ENCODE measurements around the gene SPEG.

Gene SPEG

DNA sequence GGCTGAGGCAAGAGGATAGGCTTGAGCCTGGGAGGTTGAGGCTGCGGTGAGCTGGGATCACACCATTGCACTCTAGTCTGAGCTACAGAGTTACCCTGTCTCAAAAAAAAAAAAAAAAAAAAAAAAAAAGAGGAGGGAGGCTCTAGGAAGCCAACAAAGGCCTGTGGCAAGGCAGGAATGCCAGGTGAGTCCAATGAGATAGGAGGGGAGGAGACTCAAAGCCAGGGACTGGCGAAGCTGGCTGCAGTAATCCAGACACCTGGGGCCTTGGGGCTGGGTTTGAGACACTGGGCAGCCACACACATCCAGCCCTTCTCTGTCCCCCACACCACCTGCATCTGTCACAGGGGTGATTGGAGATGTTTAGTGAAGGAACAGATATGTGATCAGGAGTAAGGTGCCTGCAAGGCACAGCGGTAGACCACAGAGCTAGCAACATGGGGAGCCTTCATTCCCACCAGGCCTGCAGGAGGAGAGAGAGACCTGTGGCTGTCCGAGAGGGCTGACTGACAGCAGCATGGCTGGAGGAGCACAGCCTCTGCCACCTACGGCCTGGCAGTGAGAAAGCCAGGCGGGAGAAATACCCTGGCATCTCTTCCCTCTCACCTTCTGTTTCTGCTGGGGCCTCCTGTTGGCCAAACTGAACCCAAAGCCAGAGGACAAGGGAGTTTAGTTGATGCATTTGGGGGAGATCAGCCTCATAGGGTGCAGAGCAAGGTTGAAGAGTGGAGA lies 99.5 kb downstream of the SPEG start:
- DNase-seq (ENCODE audit: low read depth): no peak

DNA sequence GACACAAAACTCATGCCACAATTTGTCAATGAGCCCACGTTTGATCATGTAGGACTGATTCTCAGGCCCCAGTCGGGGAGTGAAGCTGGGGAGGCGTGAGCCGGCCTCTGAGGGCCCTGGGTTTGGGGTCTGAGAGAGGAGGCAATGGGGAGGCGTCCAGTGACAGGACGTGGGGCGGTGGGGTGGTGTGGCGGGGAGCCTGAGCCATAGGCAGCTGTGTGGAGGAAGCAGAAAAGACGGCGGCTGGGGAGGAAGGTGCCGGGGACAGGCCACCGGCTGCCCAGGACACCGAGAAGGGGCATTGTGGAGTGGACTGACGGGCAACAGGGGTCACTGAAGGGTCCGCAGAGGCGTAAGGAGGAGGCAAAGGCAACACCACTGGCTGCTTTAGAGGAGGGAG lies 101.8 kb downstream of the SPEG start:
- no peak for DNase-seq (ENCODE audit: low read depth)

DNA sequence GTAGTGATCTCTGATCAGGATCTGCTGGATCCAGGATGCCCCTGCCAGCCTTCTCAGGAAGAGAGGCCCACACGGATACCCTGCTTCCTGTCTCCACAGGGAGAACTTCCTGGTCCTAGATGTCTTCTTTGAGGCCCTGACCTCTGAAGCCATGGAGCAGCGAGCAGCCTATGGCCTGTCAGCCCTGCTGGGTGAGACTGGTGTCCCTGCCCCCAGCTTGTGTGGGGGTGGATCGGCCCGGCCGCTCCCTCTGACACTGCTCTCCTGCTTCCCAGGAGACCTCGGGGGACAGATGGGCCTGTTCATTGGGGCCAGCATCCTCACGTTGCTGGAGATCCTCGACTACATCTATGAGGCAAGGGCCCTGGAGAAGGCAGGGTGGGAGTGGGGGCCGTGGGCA lies 102.3 kb downstream of the SPEG start:
- DNase-seq (ENCODE audit: low read depth): no peak

DNA sequence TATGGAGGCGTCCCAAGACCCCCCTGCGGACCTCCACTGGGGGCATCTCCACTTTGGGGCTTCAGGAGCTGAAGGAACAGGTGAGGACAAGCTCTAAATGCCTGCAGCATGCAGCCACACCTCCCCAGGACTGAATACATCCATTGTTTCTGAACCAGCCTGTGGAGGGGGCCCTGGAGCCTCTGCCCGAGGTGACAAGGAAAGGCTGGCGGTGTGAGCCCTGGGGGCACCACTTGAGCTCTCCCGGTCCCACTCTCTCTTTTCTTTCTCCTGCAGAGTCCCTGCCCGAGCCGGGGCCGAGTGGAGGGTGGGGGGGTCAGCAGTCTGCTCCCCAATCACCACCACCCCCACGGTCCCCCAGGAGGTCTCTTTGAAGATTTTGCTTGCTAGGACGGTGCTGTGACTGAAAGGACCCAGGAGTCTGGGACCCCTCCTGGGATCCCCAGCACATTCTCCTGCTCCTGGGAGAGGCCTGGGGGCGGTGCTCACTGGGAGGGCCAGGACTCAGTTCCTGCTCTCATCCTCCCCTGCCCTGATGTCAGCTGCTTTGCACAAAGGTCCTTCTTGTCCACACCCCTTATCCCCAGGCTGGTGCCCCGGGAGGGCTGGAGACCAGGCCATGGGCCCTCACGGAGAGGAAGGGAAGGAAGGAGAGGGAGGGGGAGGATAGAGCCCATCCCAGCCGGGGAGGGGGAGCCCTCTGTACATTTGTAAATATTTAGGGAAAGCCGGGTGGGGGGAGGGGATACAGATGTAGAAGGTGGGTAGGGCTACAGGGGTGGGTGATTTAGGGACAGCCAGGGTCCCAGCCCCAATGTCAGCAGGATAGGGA lies 103.2 kb downstream of the SPEG start:
- DNase-seq (ENCODE audit: low read depth): no peak

DNA sequence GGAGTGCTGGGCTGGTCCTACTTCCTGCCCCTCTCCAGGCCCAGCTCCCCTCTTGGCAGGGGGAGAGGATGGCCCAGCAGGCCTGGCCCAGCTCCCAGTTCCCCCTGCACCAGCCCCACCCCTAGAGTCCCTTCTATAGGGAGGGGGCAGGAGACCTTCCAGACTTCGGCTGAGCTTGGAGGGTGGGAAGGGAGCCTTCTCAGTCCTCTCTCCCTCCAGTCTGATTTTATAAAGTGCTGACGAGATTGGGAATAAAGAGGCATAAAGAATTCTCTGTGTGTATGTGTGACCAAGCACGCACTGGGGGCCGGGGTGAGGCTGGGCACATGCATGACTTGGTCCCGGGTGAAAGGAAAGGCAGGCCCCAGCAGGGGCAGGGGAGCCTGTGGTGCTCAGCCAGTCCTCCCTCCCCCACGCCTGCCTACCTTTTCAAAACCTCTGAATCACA lies 103.9 kb downstream of the SPEG start:
- DNase-seq (ENCODE audit: low read depth): no peak

DNA sequence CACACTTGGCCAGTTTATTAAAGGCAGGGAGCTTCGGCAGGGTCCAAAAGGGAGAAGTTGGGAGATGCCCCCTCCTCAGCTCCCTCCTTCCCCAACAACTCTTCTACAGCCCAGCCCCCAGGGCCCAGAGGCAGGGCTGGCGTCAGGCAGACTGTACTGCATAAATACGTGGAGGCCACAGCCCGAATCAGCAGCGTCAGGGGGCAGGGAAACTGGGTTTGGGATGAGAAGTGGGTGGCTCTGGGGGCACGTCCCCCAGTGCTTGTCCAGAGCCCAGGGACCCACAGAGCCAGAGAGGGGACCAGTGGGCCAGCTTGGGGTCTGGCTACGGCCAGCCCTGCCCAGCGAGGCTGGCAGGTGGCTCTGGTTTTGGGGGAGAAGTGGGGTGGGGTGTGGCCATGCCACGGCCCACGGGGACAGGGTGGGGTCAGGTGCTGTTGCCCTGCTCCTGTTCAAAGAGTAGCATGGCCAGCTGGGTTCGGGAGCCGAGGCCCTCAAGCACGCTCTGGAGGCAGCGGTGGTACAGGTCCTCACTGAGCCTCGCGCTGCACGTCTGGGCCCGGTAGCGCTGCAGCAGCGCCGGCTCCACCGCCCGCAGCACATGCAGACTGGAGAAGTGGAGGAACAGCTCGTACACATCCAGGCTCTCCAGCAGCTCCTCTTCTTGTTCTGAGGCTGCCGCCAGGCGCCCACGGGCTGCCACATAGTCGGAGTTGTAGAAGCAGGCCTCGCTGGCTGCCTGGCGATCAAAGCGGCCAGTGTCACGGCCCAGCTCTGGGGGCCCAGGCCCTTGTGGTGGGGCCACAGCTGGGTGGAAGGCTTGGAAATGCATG lies 104.5 kb downstream of the SPEG start:
- no peak for DNase-seq (ENCODE audit: low read depth)

DNA sequence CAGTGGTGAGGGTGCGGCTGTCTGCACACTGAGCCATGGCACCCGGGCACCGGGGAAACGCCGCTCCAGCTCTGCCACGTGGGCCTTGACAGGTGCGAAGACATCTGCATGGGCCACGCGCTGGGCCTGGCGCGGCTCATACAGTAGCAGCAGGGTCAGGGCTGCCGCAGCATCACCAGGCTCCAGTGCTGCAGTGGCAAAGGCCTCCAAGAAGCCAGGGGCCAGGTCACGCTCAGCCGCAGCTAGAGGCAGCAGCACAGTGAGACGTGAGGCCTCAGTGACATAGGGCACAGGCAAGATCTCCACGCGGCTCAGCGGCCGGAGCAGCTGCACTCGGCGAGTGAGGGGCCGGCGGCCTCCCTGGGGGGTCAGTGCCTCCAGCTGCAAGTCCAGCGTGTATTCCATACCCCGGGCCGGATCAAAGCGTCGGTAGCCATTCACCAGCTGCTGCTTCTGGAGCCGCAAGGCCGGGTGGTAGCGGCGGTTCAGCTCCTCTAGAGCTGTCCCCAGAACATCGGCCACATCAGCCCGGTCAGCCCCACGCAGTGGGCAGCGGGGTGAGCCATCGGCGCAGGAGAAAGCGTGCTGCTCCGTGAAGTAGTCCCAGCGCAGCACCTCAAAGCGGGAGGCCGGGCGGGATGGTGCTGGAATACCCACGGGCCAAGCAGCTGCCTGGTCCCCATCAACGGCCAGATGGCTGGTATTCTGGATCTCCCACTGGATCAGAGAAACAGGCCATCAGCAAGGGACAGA lies 105.5 kb downstream of the SPEG start:
- no peak for DNase-seq (ENCODE audit: low read depth)

DNA sequence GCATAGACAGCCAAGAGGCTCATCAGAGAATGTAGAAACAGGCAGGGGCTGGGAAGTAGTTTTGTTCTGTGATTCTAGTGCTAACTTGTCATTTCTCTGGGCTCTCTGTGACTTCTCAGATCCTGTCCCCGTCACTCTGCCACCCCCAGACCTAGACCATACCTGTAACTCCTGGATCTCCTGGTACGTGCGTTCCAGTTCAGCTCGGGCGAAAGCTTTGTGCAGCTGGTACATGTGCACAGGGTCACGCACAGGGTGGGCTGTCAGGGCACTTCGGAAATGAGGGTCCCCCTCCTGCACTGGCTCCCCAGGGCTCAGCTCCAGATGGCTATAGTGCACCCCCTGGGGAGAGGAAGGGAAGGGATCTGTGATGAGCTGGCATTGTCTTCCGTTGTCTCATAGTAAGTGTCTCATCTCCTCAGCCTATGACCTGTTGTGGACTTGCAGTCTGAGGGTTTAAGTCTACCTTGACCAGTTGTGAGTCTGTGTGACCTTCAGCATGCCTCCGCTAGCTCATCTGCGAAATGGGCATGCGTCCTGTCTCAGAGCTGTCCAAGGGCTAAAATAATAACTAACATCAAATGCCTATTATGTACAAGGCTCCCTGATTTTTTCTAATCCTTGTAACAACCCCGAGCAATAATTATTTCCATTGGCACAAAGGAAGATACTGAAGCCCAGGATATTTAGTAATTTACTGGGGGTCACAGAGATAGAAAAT lies 106.3 kb downstream of the SPEG start:
- no peak for DNase-seq (ENCODE audit: low read depth)

DNA sequence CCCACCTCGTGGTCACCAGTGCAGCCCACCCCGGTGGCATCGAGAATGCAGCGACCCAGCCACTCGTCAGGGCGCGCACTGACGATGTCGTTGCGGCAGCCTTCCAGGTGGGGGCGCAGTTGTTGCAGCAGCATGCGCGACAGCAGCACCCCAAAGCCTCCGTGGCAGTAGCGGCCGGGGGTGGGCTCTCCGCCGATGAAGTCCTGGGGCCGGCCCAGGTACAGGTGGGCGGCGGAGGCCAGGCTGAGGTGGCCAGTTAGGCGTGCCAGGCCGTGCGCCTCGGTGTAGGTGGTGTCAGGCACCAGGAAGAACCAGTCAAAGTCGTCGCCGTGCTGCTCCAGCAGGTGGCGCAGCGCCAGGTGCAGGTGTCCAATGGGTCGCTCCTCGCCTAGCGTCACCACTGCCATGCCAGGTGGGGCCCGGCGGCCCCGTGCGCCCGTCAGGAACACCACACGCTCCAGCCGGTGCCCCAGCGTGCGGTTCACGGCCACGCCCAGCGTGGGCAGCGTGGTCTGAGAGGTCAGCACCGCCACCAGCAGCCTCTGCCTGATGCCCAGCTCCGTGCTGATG lies 107.1 kb downstream of the SPEG start:
- peak; percentile 67 for DNase-seq (ENCODE audit: low read depth)

DNA sequence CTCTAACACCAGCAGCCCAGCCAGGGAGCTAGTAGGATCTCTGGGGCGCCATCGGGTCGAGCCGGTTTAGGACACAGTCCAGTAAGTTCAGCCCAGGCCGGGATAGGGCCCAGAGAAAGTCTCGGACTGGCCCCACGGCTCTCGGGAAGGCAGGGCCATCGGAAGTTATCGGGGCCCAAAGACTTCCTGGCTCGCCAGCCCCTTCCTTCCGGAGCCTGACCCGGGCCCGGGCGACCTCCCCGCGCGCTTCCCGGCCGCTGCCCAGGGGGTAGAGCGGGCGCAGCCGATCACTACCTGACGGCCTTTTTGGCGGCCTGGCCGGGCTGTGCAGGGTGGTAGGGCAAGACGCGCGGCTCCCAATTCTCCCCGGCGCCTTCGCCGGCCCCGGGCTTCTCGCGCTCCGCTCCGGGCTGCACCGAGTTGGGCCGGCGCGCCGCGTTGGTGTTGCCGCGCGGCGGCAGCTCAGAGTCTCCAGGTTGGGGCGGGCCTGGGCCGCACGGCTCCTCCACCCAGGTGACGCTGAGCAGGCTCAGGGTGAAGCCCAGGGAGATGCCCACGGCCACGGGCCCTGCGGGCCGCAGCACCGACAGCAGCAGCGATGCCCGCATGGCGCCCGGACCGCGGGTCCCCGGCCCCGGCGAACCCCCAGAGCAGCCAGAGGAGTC lies 108.4 kb downstream of the SPEG start:
- DNase-seq (ENCODE audit: low read depth): no peak

DNA sequence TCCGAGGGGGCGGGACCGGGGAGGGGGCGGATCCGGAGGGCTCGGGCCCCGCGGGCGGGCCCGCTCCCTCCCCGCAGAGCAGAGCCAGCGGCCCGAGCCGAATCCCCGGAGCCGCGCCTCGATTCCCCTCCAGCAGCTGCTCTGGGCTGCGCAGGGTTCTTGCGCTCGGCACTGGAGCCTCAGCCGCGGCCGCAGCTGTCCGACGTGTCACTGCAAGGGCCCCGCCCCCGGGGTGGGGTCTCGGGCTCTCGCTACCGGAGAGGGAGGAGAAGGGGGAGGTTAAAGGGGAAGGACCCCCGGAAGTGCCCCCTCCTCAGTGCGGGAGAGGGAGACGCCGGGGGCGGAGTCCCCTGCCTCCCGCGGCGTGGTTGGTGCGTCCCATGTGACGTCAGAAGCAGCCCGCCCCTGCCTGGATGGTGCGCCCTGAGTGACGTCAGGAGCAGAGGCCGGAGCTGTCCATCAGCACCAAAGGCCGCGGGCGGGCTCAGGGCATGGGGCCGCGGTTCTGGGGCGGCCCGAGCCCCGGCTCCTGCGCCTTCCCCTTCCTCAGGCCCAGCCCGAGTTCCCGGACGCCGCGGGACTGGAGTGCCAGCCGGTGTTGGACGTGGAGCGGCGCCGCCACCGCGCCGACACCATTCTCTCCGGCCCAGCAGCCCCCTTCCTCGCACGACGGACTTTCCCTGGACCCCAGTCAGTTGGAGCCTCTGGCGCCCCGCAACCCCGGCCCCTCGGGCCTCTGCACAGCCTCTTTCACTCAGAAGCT lies 109.1 kb downstream of the SPEG start, which contains the start of the genes CHPF and TMEM198:
TSS of gene CHPF (minus strand) at position 214 of the 763 bp plus-strand sequence. CDS start 271 bp downstream, outside the sequence.
TSS of gene TMEM198 (plus strand) at position 433 of the 763 bp plus-strand sequence. CDS start 700 bp downstream, outside the sequence.
- DNase-seq (ENCODE audit: low read depth): peak; percentile 79

DNA sequence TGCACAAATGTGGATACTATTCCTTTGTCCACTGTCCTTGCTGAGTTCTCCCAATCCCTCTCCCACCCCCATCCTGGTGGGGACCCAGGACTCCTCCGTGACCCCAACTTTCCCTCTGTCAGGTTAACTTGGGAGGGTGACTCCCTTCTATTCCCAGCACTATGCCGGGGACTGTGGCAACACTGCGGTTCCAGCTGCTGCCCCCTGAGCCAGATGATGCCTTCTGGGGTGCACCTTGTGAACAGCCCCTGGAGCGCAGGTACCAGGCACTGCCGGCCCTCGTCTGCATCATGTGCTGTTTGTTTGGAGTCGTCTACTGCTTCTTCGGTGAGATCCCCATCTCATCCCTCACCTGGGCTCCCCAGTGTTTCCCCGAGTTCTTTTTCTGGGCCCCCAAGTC lies 109.9 kb downstream of the SPEG start:
- no peak for DNase-seq (ENCODE audit: low read depth)

DNA sequence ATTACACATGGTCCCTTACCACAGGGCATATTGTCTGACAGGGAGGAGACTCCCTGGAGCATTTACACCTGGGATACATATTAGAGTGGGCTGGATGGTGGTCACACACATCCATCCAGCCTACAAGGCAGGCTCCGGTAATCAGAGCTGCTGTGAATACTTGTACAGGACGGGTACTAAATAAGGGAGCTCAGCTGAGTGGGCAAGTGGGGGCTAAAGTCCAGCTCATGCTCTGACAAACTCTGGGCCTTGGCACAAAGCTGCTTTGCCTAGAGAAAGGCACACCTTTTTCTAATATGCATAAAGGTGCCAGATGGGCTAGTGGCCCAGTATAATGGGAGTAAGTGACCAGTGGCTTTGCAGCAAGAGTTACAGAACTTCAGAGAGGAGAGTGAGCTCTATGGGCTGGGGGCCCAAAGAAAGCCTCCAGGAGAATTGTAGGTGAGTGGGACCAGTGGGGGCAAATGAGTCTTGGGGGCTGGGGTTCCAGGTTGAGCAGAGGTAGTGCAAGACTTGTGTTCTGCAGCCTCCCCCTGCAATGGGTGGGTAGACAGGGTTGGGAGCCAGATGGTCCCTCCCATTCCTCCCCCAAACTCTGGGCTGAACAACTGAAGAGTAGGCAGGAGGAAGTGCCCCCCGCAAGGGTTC lies 110.8 kb downstream of the SPEG start:
- no peak for DNase-seq (ENCODE audit: low read depth)

DNA sequence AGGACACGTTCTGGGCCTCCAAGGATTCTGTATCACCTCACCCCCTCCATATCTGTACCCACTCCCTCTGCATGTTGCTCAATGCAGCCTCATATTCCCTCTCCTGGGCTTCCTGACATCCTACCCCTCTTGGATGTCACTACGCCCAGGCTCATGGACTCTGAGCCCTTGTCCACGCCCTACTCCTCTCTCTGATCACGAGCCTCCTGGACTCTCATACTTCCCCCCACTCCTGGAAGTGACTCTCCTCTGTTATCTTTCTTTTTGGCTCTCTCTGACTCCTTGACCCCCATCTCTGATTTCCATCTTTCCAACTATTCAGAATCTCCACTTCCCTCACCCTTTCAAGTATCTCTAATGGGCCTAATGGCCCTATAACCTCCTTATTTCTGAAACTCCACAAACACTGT lies 111.3 kb downstream of the SPEG start:
- DNase-seq (ENCODE audit: low read depth): no peak

DNA sequence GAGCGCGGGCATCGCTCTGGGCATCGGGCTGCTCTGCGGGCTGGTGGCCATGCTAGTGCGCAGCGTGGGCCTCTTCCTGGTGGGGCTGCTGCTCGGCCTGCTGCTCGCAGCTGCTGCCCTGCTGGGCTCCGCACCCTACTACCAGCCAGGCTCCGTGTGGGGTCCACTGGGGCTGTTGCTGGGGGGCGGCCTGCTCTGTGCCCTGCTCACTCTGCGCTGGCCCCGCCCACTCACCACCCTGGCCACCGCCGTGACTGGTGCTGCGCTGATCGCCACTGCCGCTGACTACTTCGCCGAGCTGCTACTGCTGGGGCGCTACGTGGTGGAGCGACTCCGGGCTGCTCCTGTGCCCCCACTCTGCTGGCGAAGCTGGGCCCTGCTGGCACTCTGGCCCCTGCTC lies 113.0 kb downstream of the SPEG start:
- DNase-seq (ENCODE audit: low read depth): no peak
